PC-3 (cell line): ENCODE data around the gene VEGFB. TPM values are rescaled to one million over a fixed set of nuclear protein-coding genes. Genes with fewer than 3 reads are reported as not detected.

Experiments
- ATAC-seq: fragments of 200-7000 bp; cut with Tn5 transposase; 2 replicates; pipeline ENCODE4 v1.9.1; 2020; ENCODE audit warnings: mild to moderate bottlenecking, moderate library complexity
- BruUV-seq: library from RNA; stranded (reverse); fragments of 400-500 nt; replicated peaks from 2 replicates; lab custom pipeline; 2021; lab: Mats Ljungman, UMichigan
- CTCF ChIA-PET: fragments of 300-600 bp; sonication (Branson Sonifier 250); formaldehyde crosslinking; loops from one replicate; lab custom pipeline; 2022; ENCODE audit warnings: antibody characterized with exemption; lab: Charles Lee
- POLR2A ChIA-PET: fragments of 300-600 bp; sonication (Branson Sonifier 250); formaldehyde crosslinking; loops from one replicate; lab custom pipeline; 2022; ENCODE audit warnings: antibody characterized with exemption; ENCODE audit not compliant: unreplicated experiment; lab: Charles Lee
- DNase-seq: peaks from one replicate; pipeline ENCODE4 v3.0.0-alpha.2; 2015
- H2AFZ ChIP-seq: fragments of 300-600 bp; sonication (generic); 2 replicates; pipeline ENCODE4 v1.6.0; 2016; ENCODE audit warnings: antibody characterized with exemption, low read length
- H3F3A ChIP-seq: fragments of 300-600 bp; sonication (generic); one replicate; pipeline ENCODE4 v1.6.0; 2017; ENCODE audit warnings: antibody characterized with exemption, low read length, control low read depth, mild to moderate bottlenecking; ENCODE audit not compliant: unreplicated experiment
- H3K27ac ChIP-seq: fragments of 300-600 bp; sonication (generic); 2 replicates; pipeline ENCODE4 v1.5.1; 2016; ENCODE audit warnings: mild to moderate bottlenecking, low read length
- H3K27me3 ChIP-seq: fragments of 300-600 bp; sonication (generic); 2 replicates; pipeline ENCODE4 v1.6.1; 2016; ENCODE audit warnings: low read length, mixed read lengths
- H3K36me3 ChIP-seq: fragments of 300-600 bp; sonication (generic); 2 replicates; pipeline ENCODE4 v1.6.1; 2016; ENCODE audit warnings: low read depth, mixed run types, low read length, mixed read lengths
- H3K4me1 ChIP-seq: fragments of 300-600 bp; sonication (generic); 2 replicates; pipeline ENCODE4 v1.5.1; 2016; ENCODE audit warnings: low read length; ENCODE audit not compliant: insufficient read depth
- H3K4me2 ChIP-seq: fragments of 300-600 bp; sonication (generic); 2 replicates; pipeline ENCODE4 v1.6.0; 2016; ENCODE audit warnings: low read length
- H3K4me3 ChIP-seq: fragments of 300-600 bp; sonication (generic); 2 replicates; pipeline ENCODE4 v1.5.1; 2016; ENCODE audit warnings: mild to moderate bottlenecking, low read length, mixed read lengths
- H3K79me2 ChIP-seq: fragments of 300-600 bp; sonication (generic); 2 replicates; pipeline ENCODE4 v1.6.1; 2017; ENCODE audit warnings: low read length, mixed read lengths
- H3K9ac ChIP-seq: fragments of 300-600 bp; sonication (generic); 2 replicates; pipeline ENCODE4 v1.6.0; 2016; ENCODE audit warnings: mild to moderate bottlenecking, low read length
- H3K9me2 ChIP-seq: fragments of 300-600 bp; sonication (generic); replicated peaks from 2 replicates; pipeline ENCODE4 v1.6.1; 2016; ENCODE audit warnings: mixed run types, low read length, mixed read lengths
- H3K9me3 ChIP-seq: fragments of 300-600 bp; sonication (generic); 2 replicates; pipeline ENCODE4 v1.6.1; 2016; ENCODE audit warnings: low read length, mixed read lengths
- H4K20me1 ChIP-seq: fragments of 300-600 bp; sonication (generic); 2 replicates; pipeline ENCODE4 v1.6.1; 2016; ENCODE audit warnings: low read length, mixed read lengths
- CTCF ChIP-seq: fragments of 300-600 bp; sonication (generic); conservative IDR thresholded peaks from 2 replicates; pipeline ENCODE4 v1.5.1; 2017; ENCODE audit warnings: antibody characterized with exemption, low read depth, mild to moderate bottlenecking, low read length
- EZH2 ChIP-seq: fragments of 300-600 bp; sonication (generic); IDR thresholded peaks from one replicate; pipeline ENCODE4 v1.6.1; 2017; ENCODE audit warnings: antibody characterized with exemption, mild to moderate bottlenecking, low read length; ENCODE audit not compliant: unreplicated experiment
- EZH2phosphoT487 ChIP-seq: fragments of 300-600 bp; sonication (generic); IDR thresholded peaks from 2 replicates; pipeline ENCODE4 v1.6.1; 2018; ENCODE audit warnings: mild to moderate bottlenecking, antibody characterized with exemption, low read length, borderline replicate concordance
- intact Hi-C: fragments of 100-400 bp; cut with micrococcal nuclease; formaldehyde crosslinking; loops from 2 replicates; pipeline ENCODE4 v1.9.0; 2023
- total RNA-seq: library from RNA; depleted of rRNA; stranded (reverse); fragments of >200 nt; gene quantifications from 2 replicates; pipeline ENCODE4 v1.2.3, GENCODE V29; 2014

The VEGFB gene
- total RNA-seq, 1 experiment from 2014 or later: 39.4 TPM

- POLR2A ChIA-PET: interaction anchor here (2.6 kb wide), 1 partner anchor 10 kb away, joined by 12 read pairs; no protein-coding TSS in a partner anchor
These were observed 13.5 kb downstream of the VEGFB start for GRCh38 chr11:64247729-64248531.

GRCh38 chr11:64248578-64248977 lies 14.2 kb downstream of the VEGFB start:
- no TSS peak for BruUV-seq
- intact Hi-C loops: no loop called here
- DNase-seq (no peak), ATAC-seq (no peak)
- no peak for TF ChIP-seq CTCF
- TF ChIP-seq EZH2phosphoT487: no peak
- no peak for TF ChIP-seq EZH2
- Histone ChIP-seq H2AFZ (no peak overlapping the region), H3K9me3 (no peaks in the 10 kb centered on the region), H3K4me2 (no peak overlapping the region), H4K20me1 (peaks cover 8% of the 10 kb centered on the region), H3K36me3 (peaks cover 11% of the 10 kb centered on the region; the same call in 1 of the 2 replicates), H3K27ac (no peak overlapping the region), H3K9me2 (no peaks in the 10 kb centered on the region), H3K79me2 (peaks cover 49% of the 10 kb centered on the region), H3K9ac (no peak overlapping the region), H3K27me3 (no peaks in the 10 kb centered on the region), H3F3A (no peaks in the 10 kb centered on the region), H3K4me1 (peaks cover 46% of the 10 kb centered on the region), H3K4me3 (no peak overlapping the region)
- POLR2A ChIA-PET: no interaction called here
- CTCF ChIA-PET: no interaction called here

More at GRCh38 chr11:64247729-64248531, 13.5 kb downstream of the VEGFB start:
- CTCF ChIA-PET: interaction anchor here (0.6 kb wide), 1 partner anchor 56 kb away, joined by 5 read pairs; no protein-coding TSS in a partner anchor
- no peak for ATAC-seq
- Histone ChIP-seq H3K27ac (peak overlapping the region; percentile 86), H3K9me3 (no peaks in the 10 kb centered on the region), H3K4me1 (peaks cover 46% of the 10 kb centered on the region), H3F3A (no peaks in the 10 kb centered on the region), H3K27me3 (no peaks in the 10 kb centered on the region), H3K4me3 (peak overlapping the region; percentile 68), H3K9me2 (no peaks in the 10 kb centered on the region), H3K9ac (peak overlapping the region; percentile 83), H3K36me3 (peaks cover 14% of the 10 kb centered on the region; the same call in 1 of the 2 replicates), H3K4me2 (peak overlapping the region; percentile 87), H4K20me1 (peaks cover 8% of the 10 kb centered on the region), H2AFZ (peak overlapping the region; percentile 82), H3K79me2 (peaks cover 49% of the 10 kb centered on the region)
- DNase-seq: no peak
- no TSS peak for BruUV-seq
- intact Hi-C loops: loop anchor here (2.0 kb wide), 2 partner anchors 23 to 53 kb away; partner anchors contain the start of gene CATSPERZ
- TF ChIP-seq CTCF: no peak
- TF ChIP-seq EZH2phosphoT487: no peak
- TF ChIP-seq EZH2: no peak

GRCh38 chr11:64249038-64249437 lies 14.7 kb downstream of the VEGFB start:
- H3K27me3 ChIP-seq: no peaks in the 10 kb centered on the region
- no peaks in the 10 kb centered on the region for H3K9me2 ChIP-seq
- DNase-seq (no peak), ATAC-seq (no peak)
- POLR2A ChIA-PET: no interaction called here
- H3F3A ChIP-seq: no peaks in the 10 kb centered on the region
- peaks cover 48% of the 10 kb centered on the region for H3K79me2 ChIP-seq
- no peak overlapping the region for H3K9ac ChIP-seq
- H3K4me1 ChIP-seq: peaks cover 42% of the 10 kb centered on the region
- H3K9me3 ChIP-seq: no peaks in the 10 kb centered on the region
- no peak overlapping the region for H2AFZ ChIP-seq
- no TSS peak for BruUV-seq
- no peak overlapping the region for H3K4me3 ChIP-seq
- H3K4me2 ChIP-seq: no peak overlapping the region
- CTCF ChIA-PET: no interaction called here
- peaks cover 6% of the 10 kb centered on the region; the same call in 1 of the 2 replicates for H3K36me3 ChIP-seq
- no peak overlapping the region for H3K27ac ChIP-seq
- intact Hi-C loops: no loop called here
- no peak for TF ChIP-seq EZH2
- H4K20me1 ChIP-seq: peaks cover 8% of the 10 kb centered on the region
